HTERT RPE-1 (cell line): ENCODE results near the gene BRD9.
"Not testable (repeated sequence)": the region's sequence is repeated elsewhere in the genome, so short reads cannot be mapped to it uniquely, and the experiment has no call there.

Source experiments
- in situ Hi-C: fragments of 300-500 bp; cut with MboI; formaldehyde crosslinking; loops from 4 replicates; pipeline ENCODE4 v1.14.3; 2020; ENCODE audit warnings: low sequenced_read_pairs

Gene BRD9

DNA sequence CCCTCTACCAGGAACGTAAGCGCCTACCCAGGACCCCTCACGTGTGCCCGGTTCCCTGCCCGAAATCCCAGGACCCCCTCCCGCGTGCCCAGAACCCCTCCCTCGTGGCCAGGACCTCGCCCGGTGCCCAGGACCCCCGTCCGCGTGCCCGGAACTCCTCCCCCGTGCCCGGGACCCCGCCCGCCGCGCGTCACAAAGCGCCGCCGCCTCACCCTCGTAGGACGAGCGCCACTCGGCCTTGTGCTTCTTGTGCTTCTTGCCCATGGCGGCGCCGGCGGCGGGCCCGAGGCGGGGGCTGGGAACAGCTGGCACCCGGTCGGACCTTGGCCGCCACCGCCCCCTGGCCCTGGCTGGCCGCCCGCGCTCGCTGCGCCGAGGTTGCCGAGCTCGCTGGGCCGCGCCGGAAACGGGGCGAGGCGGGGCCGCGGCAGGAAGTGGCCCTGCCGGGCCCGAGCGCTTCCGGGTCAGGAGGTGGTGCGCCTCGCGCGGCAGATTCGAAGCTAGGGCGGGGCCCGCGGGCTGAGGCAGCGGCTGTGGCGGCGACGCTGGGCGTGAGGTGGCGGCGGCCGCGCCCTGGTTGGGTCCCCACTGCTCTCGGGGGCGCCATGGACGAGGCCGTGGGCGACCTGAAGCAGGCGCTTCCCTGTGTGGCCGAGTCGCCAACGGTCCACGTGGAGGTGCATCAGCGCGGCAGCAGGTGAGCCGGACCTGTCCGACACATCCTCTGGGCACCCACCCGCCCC, at the start of gene BRD9, which contains the start of gene TRIP13:
Gene BRD9 (minus strand): TSS at position 408 of the 743 bp plus-strand sequence. CDS start 144 bp downstream, at position 264.
Gene TRIP13 (plus strand): TSS at position 491 of the 743 bp plus-strand sequence. CDS start 115 bp downstream, at position 606.
- in situ Hi-C loops = no loop called here

DNA sequence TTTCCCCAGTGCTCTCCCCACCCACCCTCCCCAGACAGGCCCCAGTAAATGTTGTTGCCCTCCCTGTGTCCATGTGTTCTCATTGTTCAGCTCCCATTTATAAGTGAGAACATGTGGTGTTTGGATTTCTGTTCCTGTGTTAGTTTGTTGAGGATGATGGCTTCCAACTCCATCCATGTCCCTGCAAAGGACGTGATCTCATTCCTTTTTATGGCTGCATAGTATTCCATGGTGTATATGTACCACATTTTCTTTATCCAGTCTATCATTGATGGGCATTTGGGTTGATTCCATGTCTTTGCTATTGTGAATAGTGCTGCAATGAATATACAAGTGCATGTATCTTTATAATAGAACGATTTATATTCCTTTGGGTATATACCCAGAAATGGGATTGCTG, 48.1 kb upstream of the BRD9 start:
- in situ Hi-C loops = not testable (repeated sequence)

- in situ Hi-C loops = no loop called here
These were observed 46.8 kb upstream of the BRD9 start for GRCh38 chr5:939368-939767.

- in situ Hi-C loops = no loop called here
These were observed 44.7 kb upstream of the BRD9 start for GRCh38 chr5:937151-937924.

- in situ Hi-C loops = no loop called here
These were observed 43.8 kb upstream of the BRD9 start for GRCh38 chr5:936149-937144.

DNA sequence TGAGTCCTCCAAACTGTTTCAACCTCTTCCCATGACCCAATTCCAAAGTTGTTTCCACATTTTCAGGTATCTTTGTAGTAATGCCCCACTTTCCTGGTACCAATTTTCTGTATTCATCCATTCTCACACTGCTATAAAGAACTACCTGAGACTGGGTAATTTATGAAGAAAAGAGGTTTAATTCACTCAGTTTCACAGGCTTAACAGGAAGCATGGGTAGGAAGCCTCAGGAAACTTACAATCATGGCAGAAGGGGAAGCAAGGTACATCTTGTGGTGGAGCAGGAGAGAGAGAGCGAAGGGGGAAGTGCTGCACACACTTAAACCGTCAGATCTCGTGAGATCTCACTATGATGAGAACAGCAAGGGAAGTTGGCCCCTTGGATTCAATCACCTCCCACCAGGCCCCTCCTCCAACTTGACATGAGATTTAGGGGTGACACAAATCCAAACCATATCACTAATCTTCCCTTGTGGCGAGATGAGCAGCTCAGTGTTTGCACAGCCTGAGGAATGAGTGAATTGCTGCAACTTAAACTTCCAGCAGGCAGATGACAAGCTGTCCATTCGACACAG, 43.0 kb upstream of the BRD9 start:
- in situ Hi-C loops = no loop called here

DNA sequence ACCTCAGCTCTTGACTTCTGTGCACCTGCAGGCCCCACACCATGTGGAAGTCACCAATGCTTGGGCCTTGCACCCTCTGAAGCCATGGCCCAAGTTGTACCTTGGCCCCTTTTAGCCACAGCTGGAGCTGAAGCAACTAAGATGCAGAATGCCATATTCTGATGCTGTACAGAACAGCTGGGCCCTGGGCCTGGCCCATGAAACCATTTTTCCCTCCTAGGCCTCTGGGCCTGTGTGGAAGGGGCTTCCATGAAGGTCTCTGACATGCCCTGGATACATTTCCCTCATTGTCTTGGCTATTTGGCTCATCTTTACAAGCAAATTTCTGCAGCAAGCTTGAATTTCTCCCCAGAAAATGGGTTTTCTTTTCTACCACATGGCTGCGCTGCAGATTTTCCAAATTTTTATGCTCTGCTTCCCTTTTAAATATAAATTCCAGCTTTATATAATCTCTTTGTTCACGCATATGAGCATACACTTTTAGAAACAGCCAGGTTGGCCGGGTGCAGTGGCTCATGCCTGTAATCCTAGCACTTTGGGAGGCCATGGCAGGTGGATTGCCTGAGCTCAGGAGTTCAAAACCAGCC, 41.9 kb upstream of the BRD9 start:
- in situ Hi-C loops = not testable (repeated sequence)

DNA sequence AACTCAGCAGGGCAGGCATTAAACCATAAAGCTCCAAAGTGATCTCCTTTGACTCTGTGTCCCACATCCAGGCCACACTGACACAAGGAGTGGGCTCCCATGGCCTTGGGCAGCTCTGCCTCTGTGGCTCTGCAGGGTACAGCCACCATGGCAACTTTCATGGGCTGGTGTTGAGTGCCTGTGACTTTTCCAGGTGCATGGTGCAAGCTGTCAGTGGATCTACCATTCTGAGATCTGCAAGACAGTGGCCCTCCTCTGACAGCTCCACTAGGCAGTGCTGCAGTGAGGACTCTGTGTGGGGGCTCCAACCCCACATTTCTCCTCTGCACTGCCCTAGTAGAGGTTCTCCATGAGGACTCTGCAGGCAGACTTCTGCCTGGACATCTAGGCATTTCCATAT, 41.4 kb upstream of the BRD9 start:
- in situ Hi-C loops = not testable (repeated sequence)

GRCh38 chr5:933251-933861, 40.8 kb upstream of the BRD9 start:
- in situ Hi-C loops = no loop called here

- in situ Hi-C loops = no loop called here
These were observed 40.1 kb upstream of the BRD9 start for GRCh38 chr5:932628-933250.

- in situ Hi-C loops = no loop called here
These were observed 39.6 kb upstream of the BRD9 start for GRCh38 chr5:932151-932627.

DNA sequence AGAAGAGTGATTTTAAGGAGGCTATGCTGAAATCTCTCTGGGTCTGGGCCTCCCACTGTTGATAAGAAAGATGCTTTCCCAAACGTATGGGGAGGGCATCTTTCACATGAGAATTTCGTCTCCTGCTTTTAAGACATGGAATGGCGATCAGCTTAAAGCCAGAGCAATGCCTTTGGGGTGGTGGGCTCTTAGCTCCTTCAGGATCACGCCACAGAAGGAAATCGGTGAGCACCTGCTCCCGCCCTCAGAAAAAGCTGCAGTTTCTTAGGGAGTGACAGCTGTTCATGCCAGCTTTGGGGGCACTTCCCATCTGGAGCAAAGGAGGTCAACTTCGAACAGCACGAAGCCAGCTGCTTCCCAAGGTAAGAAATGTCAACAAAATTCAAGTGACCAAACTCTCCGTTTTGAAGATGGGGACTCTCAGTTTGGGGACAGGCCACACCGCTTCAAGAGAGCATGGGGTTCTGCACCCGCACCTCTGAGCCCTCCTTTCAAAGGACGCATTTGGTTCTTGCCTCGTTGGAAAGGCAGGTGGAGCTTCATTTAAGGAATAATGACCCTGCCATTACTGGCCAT, 39.1 kb upstream of the BRD9 start:
- in situ Hi-C loops = no loop called here

DNA sequence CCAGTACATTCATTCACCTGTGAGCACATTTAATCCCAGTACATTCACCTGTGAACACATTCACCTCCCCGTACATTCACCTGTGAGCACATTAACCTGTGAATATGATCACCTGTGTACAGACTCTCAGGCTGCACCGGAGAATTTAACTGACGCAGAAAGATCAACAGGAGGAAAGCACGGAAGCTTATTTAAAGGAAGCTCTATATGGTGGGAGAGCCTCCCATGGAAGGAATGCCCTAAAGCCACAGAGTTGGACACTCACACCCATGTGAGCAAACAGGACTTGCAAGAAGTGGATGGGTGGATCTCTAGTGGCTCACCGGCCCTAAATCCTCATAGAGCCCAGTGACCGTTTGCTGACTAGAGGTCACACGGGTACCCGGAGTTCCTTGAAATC, 38.3 kb upstream of the BRD9 start:
- in situ Hi-C loops = no loop called here

GRCh38 chr5:929596-929995, 37.0 kb upstream of the BRD9 start:
- in situ Hi-C loops = no loop called here

- in situ Hi-C loops = not testable (repeated sequence)
These were observed 36.6 kb upstream of the BRD9 start for GRCh38 chr5:929182-929581.

- in situ Hi-C loops = no loop called here
These were observed 34.8 kb upstream of the BRD9 start for GRCh38 chr5:927172-928015.

DNA sequence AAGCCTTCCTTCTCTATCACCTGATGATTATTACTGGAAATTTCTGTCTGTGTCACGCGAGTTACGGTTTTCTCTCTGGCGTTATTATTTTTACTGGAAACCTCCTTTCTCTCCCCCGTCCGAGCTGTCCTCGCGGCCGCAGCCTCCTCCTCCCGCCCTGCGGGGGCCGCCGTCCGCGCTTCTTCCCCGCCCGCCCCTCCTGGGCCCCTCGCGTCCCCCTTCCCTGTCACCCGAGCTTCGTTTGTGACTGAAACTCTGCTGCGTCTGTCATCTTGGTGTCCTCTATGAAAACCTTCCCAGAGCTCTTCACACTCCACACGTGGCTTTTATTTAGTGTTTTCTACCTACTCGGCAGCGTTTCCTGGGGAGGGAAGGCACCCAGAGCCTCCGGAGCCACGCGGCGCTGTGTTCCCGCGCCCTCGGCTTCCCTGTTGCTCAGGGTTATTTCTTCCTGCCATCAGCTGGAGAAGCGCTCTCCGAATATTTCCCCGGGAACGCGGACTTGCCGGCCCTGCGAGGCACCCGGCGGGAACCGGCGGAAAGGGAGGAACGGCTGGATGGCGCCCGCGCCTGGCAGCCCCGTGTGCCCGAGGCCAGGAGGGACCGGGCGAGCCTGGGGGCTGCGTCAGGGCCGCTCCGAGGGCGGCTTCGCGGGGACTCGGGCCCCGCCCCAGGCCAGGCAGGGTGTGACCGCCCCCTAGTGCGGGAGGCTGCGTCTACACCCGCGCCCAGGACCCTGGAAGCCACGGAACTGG, 34.0 kb upstream of the BRD9 start:
- in situ Hi-C loops = no loop called here
